Caco-2 (cell line): Measurements from ENCODE around the gene CDH13. TPM values are rescaled to one million over a fixed set of nuclear protein-coding genes. Genes with fewer than 3 reads are reported as not detected.

Experiments
- BruUV-seq: library from RNA; stranded (reverse); fragments of 400-500 nt; replicated peaks from 2 replicates; lab custom pipeline; 2021; lab: Mats Ljungman, UMichigan
- CTCF ChIA-PET: fragments of 300-600 bp; sonication (Branson Sonifier 250); formaldehyde crosslinking; loops from one replicate; lab custom pipeline; 2022; ENCODE audit warnings: antibody characterized with exemption; lab: Charles Lee
- POLR2A ChIA-PET: fragments of 300-600 bp; sonication (Branson Sonifier 250); formaldehyde crosslinking; loops from one replicate; lab custom pipeline; 2022; ENCODE audit warnings: antibody characterized with exemption; lab: Charles Lee
- DNase-seq, 2 experiments: peaks; one replicate each; pipeline versions ENCODE4 v3.0.0 to v3.0.0-alpha.2; 2020 to 2022
- H3K27me3 ChIP-seq: replicated peaks from 2 replicates; pipeline ENCODE4 v1.6.0; 2011; ENCODE audit warnings: low read length; ENCODE audit not compliant: control insufficient read depth, insufficient read depth
- H3K36me3 ChIP-seq: 2 replicates; pipeline ENCODE4 v1.5.1; 2011; ENCODE audit warnings: low read length; ENCODE audit not compliant: control insufficient read depth, insufficient read depth
- H3K4me1 ChIP-seq: fragments of 250-450 bp; sonication (Bioruptor Pico); 2 replicates; pipeline ENCODE4 v1.5.1; 2020; ENCODE audit warnings: mild to moderate bottlenecking
- H3K4me3 ChIP-seq: 2 replicates; pipeline ENCODE4 v1.5.1; 2011; ENCODE audit warnings: low read depth, mild to moderate bottlenecking, control low read depth, low read length
- H3K9me3 ChIP-seq: fragments of 250-450 bp; sonication (Bioruptor Pico); 2 replicates; pipeline ENCODE4 v1.5.1; 2020; ENCODE audit warnings: mild to moderate bottlenecking, moderate library complexity
- H3K27ac Mint-ChIP-seq: one replicate; pipeline ENCODE4 v1.8.0; 2022; ENCODE audit warnings: mixed read lengths; ENCODE audit not compliant: unreplicated experiment
- H3K27me3 Mint-ChIP-seq: one replicate; pipeline ENCODE4 v1.8.0; 2022; ENCODE audit warnings: mixed read lengths; ENCODE audit not compliant: insufficient read depth, unreplicated experiment
- H3K36me3 Mint-ChIP-seq: one replicate; pipeline ENCODE4 v1.8.0; 2022; ENCODE audit warnings: mild to moderate bottlenecking, mixed read lengths; ENCODE audit not compliant: insufficient read depth, unreplicated experiment
- H3K4me1 Mint-ChIP-seq: one replicate; pipeline ENCODE4 v1.8.0; 2022; ENCODE audit warnings: low read depth, mixed read lengths; ENCODE audit not compliant: unreplicated experiment
- H3K4me3 Mint-ChIP-seq: one replicate; pipeline ENCODE4 v1.8.0; 2022; ENCODE audit warnings: mild to moderate bottlenecking, moderate library complexity, mixed read lengths; ENCODE audit not compliant: unreplicated experiment
- H3K9me3 Mint-ChIP-seq: one replicate; pipeline ENCODE4 v1.8.0; 2022; ENCODE audit warnings: mixed read lengths; ENCODE audit not compliant: unreplicated experiment
- intact Hi-C: fragments of 100-400 bp; cut with micrococcal nuclease; formaldehyde crosslinking; loops from one replicate; pipeline ENCODE4 v1.10.0; 2022; ENCODE audit not compliant: unreplicated experiment
- total RNA-seq: library from RNA; stranded (reverse); gene quantifications from 2 replicates; pipeline ENCODE4 v1.2.3, GENCODE V29; 2022
- TF ChIP-seq, protein P1 (sequence below), 2 experiments: fragments of 200-600 bp in 1 of 2; IDR thresholded peaks; 1 replicate in 1 of 2; 2 replicates in 1 of 2; pipeline versions ENCODE4 v1.5.1 to v1.8.0; 2011 to 2022; ENCODE audit warnings: antibody characterized with exemption in 1 of 2, control low read depth in 1 of 2, inconsistent platforms in 1 of 2, low read depth in 1 of 2, low read length in 1 of 2, mild to moderate bottlenecking in 1 of 2, moderate library complexity in 1 of 2; ENCODE audit not compliant: insufficient read depth in 1 of 2, severe bottlenecking in 1 of 2, unreplicated experiment in 1 of 2

CDH13 gene
- total RNA-seq, 1 experiment from 2014 or later = 2.2 TPM

GRCh38 chr16:82971126-82971525 is 344.4 kb downstream of the CDH13 start:
- no peaks in the 10 kb centered on the region for H3K4me1 ChIP-seq
- H3K4me3 ChIP-seq = no peak overlapping the region
- H3K9me3 ChIP-seq = 0 out of 2 replicates have a peak, but pooled peaks cover 6% of the 10 kb centered on the region
- Mint-ChIP-seq H3K9me3 (no peaks in the 10 kb centered on the region), H3K27ac (no peak overlapping the region), H3K36me3 (no peaks in the 10 kb centered on the region), H3K27me3 (peaks cover 4% of the 10 kb centered on the region), H3K4me3 (no peak overlapping the region), H3K4me1 (no peaks in the 10 kb centered on the region)
- ChIA-PET CTCF (no interaction called here), POLR2A (no interaction called here)
- BruUV-seq = no TSS peak
- intact Hi-C loops = no loop called here
- DNase-seq = no peak
- H3K27me3 ChIP-seq = no peaks in the 10 kb centered on the region
- H3K36me3 ChIP-seq = no peaks in the 10 kb centered on the region
- TF ChIP-seq, protein P1, sequence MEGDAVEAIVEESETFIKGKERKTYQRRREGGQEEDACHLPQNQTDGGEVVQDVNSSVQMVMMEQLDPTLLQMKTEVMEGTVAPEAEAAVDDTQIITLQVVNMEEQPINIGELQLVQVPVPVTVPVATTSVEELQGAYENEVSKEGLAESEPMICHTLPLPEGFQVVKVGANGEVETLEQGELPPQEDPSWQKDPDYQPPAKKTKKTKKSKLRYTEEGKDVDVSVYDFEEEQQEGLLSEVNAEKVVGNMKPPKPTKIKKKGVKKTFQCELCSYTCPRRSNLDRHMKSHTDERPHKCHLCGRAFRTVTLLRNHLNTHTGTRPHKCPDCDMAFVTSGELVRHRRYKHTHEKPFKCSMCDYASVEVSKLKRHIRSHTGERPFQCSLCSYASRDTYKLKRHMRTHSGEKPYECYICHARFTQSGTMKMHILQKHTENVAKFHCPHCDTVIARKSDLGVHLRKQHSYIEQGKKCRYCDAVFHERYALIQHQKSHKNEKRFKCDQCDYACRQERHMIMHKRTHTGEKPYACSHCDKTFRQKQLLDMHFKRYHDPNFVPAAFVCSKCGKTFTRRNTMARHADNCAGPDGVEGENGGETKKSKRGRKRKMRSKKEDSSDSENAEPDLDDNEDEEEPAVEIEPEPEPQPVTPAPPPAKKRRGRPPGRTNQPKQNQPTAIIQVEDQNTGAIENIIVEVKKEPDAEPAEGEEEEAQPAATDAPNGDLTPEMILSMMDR (IDR thresholded peaks at IDR 0.05; ENCODE audit: insufficient read depth in 1 of 2, low read depth in 1 of 2, low read length in 1 of 2, severe bottlenecking in 1 of 2, unreplicated experiment in 1 of 2) = no peak

- Mint-ChIP-seq H3K9me3 (peaks cover 2% of the 10 kb centered on the region), H3K27me3 (no peaks in the 10 kb centered on the region), H3K27ac (no peak overlapping the region), H3K4me1 (no peaks in the 10 kb centered on the region), H3K36me3 (no peaks in the 10 kb centered on the region), H3K4me3 (no peak overlapping the region)
- ChIA-PET POLR2A (no interaction called here), CTCF (no interaction called here)
- no peak for DNase-seq
- Histone ChIP-seq H3K27me3 (no peaks in the 10 kb centered on the region), H3K4me1 (no peaks in the 10 kb centered on the region), H3K4me3 (no peak overlapping the region), H3K9me3 (0 out of 2 replicates have a peak, but pooled peaks cover 6% of the 10 kb centered on the region), H3K36me3 (no peaks in the 10 kb centered on the region)
- TF ChIP-seq, protein P1 (IDR thresholded peaks at IDR 0.05; ENCODE audit: insufficient read depth in 1 of 2, low read depth in 1 of 2, low read length in 1 of 2, severe bottlenecking in 1 of 2, unreplicated experiment in 1 of 2) = no peak
- no TSS peak for BruUV-seq
- intact Hi-C loops = no loop called here
Observed at GRCh38 chr16:82972331-82972919, 345.7 kb downstream of the CDH13 start.

DNA sequence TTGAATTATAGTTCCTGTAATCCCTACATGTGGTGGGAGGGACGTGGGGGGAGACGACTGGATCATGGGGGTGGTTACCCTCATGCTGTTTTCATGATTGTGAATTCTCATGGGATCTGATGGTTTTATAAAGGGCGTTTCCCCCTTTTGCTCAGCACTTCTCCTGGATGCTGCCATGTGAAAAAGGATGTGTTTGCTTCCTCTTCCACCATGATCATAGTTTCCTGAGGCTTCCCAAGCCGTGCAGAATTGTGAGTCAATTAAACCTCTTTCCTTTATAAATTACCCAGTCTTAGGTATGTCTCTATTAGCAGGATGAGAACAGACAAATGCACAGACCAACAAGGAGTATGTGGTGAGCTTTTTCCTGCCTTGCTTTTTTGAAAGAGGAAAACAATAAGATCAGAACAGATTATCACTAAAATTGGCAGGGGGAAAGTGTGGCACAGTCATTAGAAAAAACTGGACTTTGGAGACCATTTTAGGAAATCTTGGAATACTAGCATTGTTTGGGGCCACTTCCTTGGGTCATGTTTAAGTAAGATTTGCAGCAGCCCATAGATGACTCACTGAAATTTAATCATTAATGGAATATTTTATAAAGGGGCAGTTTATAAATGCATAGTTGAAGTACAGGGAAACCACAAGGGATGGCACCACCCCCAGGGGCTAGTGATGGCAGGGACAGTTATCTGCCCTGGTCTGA is 352.8 kb downstream of the CDH13 start:
- peaks cover 10% of the 10 kb centered on the region for H3K27me3 Mint-ChIP-seq
- Histone ChIP-seq H3K36me3 (no peaks in the 10 kb centered on the region), H3K9me3 (no peaks in the 10 kb centered on the region; the same call in 1 of the 2 replicates), H3K27me3 (no peaks in the 10 kb centered on the region), H3K4me3 (no peak overlapping the region), H3K4me1 (no peaks in the 10 kb centered on the region)
- no peaks in the 10 kb centered on the region for H3K4me1 Mint-ChIP-seq
- DNase-seq = no peak
- ChIA-PET CTCF (no interaction called here), POLR2A (no interaction called here)
- no peak overlapping the region for H3K4me3 Mint-ChIP-seq
- TF ChIP-seq, protein P1 (IDR thresholded peaks at IDR 0.05; ENCODE audit: insufficient read depth in 1 of 2, low read depth in 1 of 2, low read length in 1 of 2, severe bottlenecking in 1 of 2, unreplicated experiment in 1 of 2) = no peak
- no TSS peak for BruUV-seq
- intact Hi-C loops = no loop called here
- H3K27ac Mint-ChIP-seq = no peak overlapping the region
- peaks cover 11% of the 10 kb centered on the region for H3K9me3 Mint-ChIP-seq
- H3K36me3 Mint-ChIP-seq = no peaks in the 10 kb centered on the region
